Hindlimb muscle (tissue), 1 donor: ENCODE results near the gene TRIM44. TPM values are rescaled to one million over a fixed set of nuclear protein-coding genes. Genes with fewer than 3 reads are reported as not detected.
"Not testable (repeated sequence)": the region's sequence is repeated elsewhere in the genome, so short reads cannot be mapped to it uniquely, and the experiment has no call there.

Experiments used
- DNase-seq: peaks from one replicate; pipeline ENCODE4 v3.0.0-alpha.2; 2013
- polyA plus RNA-seq: library from polyadenylated mRNA; unstranded; fragments of 120-200 nt; gene quantifications from one replicate; pipeline ENCODE4 v1.2.1, GENCODE V29; 2013; ENCODE audit not compliant: insufficient read length

TRIM44 gene
- polyA plus RNA-seq, 1 donor = 38.9 TPM

DNA sequence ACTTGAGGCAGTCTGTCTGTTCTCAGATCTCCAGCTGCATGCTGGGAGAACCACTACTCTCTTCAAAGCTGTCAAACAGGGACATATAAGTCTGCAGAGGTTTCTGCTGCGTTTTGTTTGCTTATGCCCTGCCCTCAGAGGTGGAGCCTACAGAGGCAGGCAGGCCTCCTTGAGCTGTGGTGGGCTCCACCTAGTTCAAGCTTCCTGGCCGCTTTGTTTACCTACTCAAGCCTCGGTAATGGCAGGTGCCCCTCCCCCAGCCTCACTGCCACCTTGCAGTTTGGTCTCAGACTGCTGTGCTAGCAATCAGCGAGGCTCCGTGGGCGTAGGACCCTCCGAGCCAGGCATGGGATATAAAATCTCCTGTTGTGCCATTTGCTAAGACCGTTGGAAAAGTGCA lies 97.4 kb downstream of the TRIM44 start:
- not testable (repeated sequence) for DNase-seq

DNA sequence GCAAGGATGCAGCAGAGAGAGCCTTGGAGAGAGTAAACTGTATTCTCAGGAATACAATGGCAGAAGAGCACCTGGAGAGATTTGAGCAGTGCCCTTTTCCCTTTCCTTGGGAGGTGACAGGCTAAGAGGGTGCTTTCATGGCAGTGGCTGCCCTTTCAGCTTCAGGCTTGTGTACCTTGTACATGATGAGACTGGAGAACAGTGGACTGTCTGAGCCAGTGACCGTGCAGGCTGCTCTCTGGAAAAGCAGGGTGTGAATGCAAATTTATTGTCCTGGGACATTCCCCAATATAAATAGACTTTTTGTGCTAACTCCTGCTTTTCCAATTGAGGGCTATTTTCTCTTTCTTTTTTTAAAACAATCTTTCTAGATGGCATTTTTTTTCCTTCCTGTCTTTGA lies 99.3 kb downstream of the TRIM44 start:
- no peak for DNase-seq

DNA sequence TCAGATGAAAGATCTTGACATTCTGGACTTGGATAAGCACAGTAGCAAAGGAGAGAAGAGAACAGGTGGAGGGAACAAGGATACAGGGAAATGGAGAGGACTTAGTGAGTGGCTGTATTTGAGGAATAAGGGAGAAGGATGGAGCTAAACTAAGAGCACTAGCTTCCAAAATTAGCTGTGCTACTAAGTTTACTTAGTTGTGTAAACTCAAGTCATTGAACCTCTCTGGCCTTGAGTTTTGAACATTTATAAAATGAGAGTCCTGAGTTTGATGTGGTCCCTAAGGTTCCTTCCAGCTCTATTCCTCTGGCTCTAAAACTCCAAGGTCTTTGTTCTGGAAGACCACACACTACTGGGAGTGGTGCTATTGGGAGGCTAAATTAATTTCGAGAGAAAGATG lies 100.7 kb downstream of the TRIM44 start:
- no peak for DNase-seq

DNA sequence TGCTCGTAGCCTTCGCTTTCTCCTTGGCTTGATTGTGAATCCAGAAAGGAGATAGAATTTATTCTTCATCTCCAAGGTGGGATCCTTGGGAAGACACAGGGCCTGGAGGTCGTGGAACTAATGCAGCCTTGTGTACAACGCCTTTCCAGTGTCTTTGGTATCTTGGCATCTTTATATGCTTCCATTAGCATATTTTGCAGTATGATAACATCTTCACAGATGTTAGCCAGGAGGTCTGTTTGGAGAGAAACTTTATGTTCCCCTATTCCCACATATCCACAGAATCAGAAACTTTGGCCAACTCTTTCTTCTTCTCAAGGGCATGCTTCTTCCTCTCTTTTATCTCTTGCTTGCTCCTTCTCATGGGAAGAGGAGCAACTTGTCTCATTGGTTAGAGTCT lies 101.2 kb downstream of the TRIM44 start:
- no peak for DNase-seq

DNA sequence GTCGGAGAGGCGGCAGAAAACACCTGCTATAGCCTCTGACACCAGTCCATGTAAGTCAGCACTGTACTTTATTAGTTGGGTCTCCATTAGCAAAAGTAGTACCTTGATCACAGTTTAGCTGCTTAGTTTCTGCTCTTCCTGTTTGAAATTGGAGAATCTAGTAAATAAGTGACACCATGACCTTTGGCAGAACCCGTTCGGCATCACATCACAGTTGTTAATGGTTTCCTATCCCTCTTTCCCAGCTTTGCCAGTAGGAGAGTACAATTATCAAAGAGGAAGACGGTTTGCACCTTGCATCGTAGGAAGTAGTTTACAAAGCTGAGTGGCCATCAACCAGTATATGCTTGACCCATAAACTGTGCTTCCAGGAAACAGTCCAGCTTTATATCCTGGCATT lies 101.8 kb downstream of the TRIM44 start:
- DNase-seq = no peak

DNA sequence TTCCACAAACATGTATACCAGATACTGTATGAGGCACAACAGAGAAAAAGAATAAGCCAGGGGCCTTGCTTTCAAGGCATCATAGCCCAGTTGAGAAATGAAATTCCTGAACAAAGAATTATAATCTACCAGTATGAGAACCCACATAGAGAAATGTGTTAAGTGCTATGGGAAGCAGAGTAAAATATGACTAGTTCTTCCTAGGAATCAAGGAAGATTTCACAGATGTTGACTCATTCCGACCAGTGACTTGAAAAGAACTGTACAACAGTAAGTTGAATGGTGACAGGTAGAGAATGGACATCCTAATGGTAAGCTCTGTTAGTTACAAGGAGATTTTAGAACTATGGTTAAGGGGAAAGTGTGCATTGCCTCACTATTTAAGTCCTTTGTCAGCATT lies 102.6 kb downstream of the TRIM44 start:
- DNase-seq = no peak

DNA sequence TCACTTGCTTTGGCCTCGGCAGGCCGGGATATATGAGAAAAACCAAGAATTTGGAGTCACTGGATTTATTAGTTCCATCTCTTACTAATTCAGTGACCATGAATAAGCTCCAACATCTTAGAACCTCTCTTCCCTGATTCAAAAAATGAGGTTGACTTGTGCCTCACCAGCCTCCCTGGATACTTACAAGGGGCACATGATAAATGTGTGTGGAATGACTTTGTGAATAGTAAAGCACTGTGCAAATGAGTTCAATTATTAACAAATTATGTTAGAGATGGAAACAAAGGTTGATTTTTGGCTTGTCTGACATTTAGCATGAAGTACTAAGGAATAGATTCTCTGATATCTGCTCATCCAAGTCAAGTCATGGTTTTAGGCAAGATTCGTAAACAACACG lies 104.1 kb downstream of the TRIM44 start:
- DNase-seq = no peak

DNA sequence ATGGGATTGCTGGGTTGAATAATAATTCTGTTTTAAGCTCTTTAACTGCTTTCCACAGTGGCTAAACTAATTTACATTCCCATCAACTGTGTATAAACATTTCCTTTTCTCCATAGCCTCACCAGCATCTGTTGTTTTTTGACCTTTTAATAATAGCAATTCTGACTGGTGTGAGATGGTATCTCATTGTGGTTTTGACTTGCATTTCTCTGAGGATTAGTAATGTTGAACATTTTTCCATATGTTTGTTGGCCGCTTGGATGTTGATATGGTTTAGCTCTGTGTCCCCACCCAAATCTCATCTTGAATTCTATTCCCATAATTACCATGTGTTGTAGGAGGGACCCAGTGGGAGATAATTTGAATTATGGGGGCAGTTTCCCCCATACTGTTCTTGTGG lies 107.8 kb downstream of the TRIM44 start:
- not testable (repeated sequence) for DNase-seq

DNA sequence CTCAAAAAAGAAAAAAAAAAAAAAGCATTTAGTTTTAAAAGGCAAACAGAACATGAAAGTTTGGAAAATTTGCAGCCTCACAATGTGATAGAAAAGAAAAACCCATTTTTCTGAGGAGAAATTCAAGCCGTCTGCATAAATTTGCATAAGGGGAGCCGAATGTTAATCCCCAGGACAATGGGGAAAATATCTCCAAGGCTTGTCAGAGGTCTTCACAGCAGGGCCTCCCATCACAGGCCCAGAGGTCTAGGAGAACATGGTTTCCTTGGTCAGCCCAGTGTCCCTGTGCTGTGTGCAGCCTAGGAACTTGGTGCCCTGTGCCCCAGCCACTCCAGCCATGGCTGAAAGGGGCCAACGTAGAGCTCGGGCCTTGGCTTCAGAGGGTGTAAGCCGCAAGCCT lies 109.1 kb downstream of the TRIM44 start:
- DNase-seq = no peak

DNA sequence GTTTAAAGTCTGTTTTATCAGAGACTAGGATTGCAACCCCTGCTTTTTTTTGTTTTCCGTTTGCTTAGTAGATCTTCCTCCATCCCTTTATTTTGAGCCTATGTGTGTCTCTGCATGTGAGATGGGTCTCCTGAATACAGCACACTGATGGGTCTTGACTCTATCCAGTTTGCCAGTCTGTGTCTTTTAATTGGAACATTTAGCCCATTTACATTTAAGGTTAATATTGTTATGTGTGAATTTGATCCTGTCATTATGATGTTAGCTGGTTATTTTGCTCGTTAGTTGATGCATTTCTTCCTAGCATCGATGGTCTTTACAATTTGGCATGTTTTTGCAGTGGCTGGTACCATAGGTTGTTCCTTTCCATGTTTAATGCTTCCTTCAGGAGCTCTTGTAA lies 114.7 kb downstream of the TRIM44 start:
- DNase-seq = not testable (repeated sequence)

DNA sequence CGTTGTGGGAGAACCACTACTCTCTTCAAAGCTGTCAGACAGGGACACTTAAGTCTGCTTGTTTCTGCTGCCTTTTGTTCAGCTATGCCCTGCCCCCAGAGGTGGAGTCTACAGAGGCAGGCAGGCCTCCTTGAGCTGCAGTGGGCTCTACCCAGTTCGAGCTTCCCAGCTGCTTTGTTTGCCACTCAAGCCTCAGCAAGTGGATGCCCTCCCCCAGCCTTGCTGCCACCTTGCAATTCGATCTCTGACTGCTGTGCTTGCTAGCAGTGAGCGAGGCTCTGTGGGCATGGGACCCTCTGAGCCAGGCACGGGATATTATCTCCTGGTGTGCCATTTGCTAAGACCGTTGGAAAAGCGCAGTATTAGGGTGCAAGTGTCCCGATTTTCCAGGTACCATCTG lies 116.4 kb downstream of the TRIM44 start:
- DNase-seq = not testable (repeated sequence)

DNA sequence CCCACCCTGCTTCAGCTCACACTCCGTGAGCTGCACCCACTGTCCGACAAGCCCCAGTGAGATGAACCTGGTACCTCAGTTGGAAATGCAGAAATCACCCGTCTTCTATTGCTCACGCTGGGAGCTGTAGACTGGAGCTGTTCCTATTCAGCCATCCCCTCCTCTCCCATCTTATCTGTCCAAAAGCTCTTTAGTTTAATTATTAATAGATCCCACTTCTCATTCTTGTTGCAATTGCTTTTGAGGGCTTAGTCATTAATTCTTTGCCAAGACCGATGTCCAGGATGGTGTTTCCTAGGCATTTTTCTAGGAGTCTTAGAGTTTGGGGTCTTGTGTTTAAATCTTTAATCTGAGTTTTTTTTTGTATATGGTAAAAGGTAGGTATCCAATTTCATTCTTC lies 116.8 kb downstream of the TRIM44 start:
- no peak for DNase-seq

DNA sequence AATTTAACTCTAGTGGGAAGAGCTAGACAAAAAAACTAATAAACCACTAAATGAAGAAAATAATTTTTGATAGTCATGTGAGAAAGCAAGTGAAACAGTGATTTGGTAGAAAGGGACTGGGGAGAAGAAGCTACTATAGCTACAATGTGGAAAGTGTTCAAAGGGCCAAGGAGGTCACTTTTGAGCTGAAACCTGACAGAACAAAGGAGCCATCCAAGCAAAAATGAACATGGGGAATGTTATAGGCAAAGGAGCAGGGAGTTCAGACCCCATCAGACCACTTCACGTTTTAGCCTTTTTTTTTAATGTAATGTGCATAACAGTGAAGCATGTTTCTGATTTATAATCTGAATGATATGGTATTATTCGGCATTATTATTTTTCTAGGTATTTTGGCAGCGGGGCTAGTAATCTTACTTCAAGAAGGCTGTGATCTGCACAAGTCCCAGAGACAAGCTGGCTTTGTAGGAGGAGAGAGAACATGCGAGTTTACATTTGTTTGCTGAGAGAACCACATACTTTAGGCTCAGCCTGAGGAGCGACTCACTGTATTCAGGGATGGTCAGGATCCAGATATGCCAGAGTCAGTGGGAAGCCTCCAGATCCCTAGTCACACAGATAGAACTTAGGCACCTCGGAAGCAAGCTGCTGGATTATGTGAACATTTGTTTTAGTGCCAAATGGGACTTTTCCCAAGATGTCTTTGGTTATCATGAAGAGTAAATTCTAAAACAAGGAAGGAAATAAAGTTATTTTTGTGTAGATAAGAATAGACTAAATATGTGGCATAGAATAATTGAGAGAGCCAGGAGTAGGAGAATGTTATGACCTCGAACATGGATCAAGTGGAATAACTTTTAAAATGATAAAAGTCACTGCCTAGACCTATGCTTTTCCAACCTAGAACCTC lies 118.6 kb downstream of the TRIM44 start:
- no peak for DNase-seq

DNA sequence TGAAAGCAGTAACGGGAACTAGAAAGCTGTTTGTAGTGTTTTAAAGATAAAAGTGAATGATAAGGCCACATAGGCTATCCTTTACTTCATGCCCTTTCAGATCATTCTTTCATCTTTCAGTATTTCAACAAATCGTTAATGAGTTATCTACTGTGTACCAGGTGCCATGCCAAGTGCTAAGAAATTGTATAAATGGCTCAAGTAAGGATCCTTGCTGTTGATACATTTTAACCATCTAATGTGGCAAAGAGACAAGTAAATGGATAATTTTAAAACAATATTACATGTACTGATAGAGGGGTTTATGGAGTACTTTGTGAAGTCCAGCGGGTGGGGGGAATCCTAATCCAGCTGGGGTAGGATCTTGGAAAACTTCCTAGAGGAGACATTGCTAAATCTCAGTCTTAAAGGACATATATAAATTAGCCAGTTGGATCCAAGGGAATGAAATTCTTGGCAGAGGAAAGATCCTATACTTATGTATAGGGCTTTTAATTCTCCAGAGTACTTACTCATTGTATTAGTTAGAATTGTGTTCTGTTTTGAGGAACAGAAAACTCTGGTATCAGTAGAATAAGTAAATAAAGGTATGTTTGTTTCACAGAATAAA lies 119.4 kb downstream of the TRIM44 start:
- no peak for DNase-seq

DNA sequence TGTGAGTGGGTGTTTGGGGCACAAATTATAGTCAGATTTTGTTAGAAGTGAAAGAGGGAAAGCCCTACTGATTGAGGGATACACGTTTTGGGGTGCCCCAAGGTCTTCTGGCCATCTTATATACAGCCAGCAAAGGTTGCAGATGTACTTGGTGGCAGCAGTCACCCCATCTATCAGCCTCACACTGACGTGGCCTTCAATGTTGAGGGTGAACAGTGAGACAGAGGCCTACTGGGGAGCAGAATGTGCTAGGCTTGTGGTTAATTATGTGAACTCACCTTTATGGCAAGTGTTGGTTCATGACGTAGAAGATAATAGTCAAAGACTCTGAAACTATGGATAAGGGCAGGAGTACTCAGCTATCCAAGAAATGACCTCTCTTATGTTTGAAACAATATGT lies 121.2 kb downstream of the TRIM44 start:
- no peak for DNase-seq

DNA sequence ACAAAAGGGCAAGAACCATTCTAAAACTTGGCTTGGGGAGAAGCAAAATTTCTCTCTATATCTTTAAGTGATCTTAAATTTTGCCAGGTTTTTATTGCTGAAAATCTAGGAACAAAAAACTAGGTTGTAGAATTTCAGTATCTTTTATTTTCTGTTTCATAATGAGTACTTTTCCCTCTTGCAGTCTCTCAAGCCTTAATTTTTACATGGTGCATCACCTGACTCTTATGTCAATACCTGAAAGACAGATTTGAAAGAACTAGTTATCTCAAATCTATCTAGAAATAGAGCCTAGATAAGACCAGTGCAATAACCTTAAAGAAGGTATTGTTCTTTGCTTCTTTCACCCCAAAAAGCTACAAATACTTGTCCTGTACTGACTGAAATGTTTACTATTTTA lies 122.1 kb downstream of the TRIM44 start:
- DNase-seq = no peak

DNA sequence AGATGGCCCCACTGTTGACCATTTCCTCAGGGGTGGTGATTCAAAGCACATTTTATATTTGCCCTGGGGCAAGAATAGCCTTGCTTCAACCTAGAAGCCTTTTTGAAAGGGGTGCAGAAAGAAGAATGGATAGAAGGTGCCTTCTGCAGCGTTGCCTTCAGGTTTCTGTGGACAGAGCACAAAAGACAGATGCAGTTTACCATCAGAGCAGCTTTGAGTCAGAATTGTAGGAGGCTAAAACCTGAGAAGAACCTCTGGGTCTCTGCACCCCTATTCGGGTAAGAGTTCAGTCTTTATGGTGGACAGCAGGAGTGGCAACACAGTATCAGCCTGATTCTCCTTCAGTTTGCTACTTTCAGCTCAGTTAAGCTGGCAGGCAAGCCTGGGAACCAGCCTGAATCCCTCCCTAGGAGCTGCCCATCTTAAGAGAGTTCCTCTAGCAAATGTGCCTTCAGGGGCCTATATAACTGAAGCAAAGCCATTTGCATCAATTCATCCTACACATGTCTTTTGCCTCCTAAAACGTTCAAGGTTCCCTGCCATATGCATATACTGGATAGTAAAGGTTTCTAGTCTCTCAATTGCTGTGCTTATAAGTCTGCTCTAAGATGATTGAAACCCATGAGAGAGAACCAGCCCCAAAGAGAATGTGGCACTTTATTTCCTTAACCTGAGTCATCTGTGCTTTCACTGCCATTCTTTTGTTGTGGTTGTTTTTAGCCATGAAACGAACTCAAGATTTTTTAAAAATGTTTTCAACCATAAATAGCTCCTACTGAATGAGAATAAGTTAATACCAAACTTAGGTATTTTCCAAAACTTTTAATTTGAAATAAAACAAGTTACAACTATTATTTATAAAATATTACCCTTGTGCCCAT lies 123.0 kb downstream of the TRIM44 start:
- DNase-seq = no peak

DNA sequence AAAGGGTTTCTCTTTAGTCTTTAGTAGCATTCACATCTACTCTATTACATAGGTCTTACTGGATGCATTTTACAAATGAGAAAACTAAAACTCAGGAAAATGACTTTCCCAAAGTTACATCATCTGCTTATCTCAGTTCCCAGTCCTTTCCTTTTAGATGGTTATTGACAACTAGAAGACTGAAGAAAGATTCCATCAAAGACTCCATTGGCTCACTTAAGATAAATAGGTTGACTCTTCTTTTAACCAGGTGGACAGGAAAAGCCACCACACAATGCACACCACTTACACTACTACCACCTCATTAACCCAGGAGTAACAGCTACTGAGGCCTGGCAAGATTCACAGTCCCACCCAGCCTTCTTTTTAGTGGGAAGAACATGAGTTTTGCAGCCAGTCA lies 123.6 kb downstream of the TRIM44 start:
- DNase-seq = no peak

DNA sequence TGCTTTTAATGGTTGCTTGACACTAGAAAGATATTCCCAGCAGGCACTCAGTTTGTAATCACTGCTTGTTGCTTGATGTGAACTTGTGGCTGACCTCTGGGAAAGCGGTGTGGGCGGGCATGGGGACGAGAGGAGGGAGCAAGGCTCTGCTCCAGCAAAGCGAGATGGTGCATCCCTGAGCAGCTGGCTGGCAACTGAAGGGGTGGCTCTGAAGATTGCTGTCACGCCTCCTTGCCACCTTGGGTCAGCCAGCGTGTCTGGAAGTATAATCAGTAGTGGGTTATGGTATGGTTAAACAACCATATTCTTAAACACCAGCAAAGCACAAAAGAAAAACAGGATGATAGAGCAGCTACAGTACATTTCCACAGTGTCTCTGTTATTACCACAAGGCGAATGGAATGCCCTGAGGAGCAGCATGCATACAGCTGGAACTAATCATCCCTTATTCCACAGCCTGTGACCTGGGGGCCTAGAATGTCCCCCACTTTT lies 124.5 kb downstream of the TRIM44 start:
- no peak for DNase-seq

DNA sequence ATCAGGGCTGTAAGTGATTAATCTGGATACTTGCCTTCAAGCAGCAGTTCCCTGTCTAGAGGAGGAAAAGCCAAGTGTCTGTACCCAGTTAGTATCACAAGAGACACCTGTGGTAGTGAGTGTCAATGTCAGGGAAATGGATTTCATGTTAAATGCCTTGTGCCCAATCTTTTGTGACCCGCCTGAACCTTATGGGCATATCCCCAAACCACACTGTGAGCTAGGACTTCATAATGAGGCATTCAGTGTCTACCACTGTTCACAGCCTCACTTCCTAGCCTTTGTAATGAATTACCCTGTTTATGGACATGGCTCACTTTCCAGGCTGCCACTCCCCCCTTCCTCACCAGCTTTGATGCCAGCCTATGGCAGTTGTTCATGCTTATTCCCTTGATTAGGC lies 125.1 kb downstream of the TRIM44 start:
- DNase-seq = no peak

DNA sequence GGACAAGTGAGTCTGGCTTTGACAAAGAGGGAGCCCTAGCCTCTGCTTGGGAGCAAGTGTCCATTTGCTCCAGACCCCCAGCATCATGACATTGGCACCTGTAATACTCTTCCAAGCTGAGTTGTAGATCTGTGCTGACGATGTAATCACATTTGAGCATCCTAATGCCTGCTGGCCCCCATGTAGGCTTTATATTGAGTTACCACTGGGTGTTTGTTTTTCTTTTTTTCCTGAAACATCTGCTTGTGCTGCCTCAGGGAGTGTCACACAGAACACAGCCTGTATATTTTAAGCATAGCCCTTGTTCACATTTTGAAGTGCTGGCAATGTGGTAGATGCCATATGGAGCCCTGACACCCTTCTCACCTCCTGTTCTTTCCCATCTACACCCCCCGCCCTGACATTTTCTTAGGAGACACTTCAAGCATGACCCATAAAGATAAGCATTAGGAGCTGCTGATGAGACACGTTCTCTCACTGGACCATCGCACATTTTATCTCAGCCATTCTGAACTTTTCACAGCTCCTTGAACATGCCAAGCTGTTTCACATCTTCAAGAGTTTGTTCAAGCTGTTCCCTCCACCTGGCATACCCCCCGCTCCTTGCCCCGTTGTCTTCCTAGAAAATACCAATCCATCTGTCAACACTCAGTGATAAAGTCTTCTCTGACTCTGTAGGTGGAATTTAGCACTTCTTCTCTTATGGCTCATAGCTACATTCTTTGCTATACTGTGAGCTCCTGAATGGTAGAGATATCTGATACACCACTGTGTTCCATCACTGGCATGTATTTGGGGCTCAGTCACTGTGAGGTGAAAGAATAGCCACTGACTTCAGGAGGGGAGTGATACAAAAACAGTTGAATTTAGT lies 128.7 kb downstream of the TRIM44 start:
- no peak for DNase-seq
